Suprapubic skin (tissue), 4 donors: ENCODE results near the gene CTSO. TPM values are rescaled to one million over a fixed set of nuclear protein-coding genes. Genes with fewer than 3 reads are reported as not detected.

Experiments used
- DNase-seq, 2 donors: peaks; one replicate each; pipeline ENCODE4 v3.0.0-alpha.2; 2019; ENCODE audit warnings: low spot score in 2 of 2
- H3K27ac ChIP-seq: fragments of 200-600 bp; sonication (generic); one replicate; pipeline ENCODE4 v1.5.1; 2019
- H3K27me3 ChIP-seq: fragments of 200-600 bp; sonication (generic); one replicate; pipeline ENCODE4 v1.5.1; 2019
- H3K36me3 ChIP-seq: fragments of 200-600 bp; sonication (generic); one replicate; pipeline ENCODE4 v1.5.1; 2019
- H3K4me1 ChIP-seq: fragments of 200-600 bp; sonication (generic); one replicate; pipeline ENCODE4 v1.5.1; 2019
- H3K4me3 ChIP-seq: fragments of 200-600 bp; sonication (generic); one replicate; pipeline ENCODE4 v1.5.1; 2019; ENCODE audit warnings: mild to moderate bottlenecking
- H3K9me3 ChIP-seq: fragments of 200-600 bp; sonication (generic); one replicate; pipeline ENCODE4 v1.5.1; 2019
- EP300 ChIP-seq: sonication (generic); formaldehyde crosslinking; IDR thresholded peaks from one replicate; pipeline ENCODE4 v1.6.1; 2017; ENCODE audit warnings: antibody characterized with exemption
- POLR2A ChIP-seq, 2 donors: fragments of 450-650 bp; IDR thresholded peaks; one replicate each; pipeline ENCODE4 v1.6.1; 2017; ENCODE audit warnings: antibody characterized with exemption in 2 of 2, mild to moderate bottlenecking in 2 of 2, moderate library complexity in 2 of 2
- POLR2AphosphoS5 ChIP-seq, 3 donors: sonication (generic); formaldehyde crosslinking; IDR thresholded peaks; one replicate each; pipeline ENCODE4 v1.6.1; 2017; ENCODE audit warnings: antibody characterized with exemption in 3 of 3
- WGBS: methylation state at CpG from one replicate; pipeline ENCODE4 v1.1.5; 2018; 5-methylcytosine and 5-hydroxymethylcytosine counted together
- total RNA-seq, 4 donors: library from RNA; depleted of rRNA; stranded (reverse); fragments of >200 nt; gene quantifications; one replicate each; pipeline ENCODE4 v1.1.0, GENCODE V29; 2016
- TF ChIP-seq, protein P1 (sequence below), 2 donors: fragments of 200-600 bp in 1 of 2; fragments of 450-650 bp in 1 of 2; sonication (generic) in 1 of 2; IDR thresholded peaks; one replicate each; pipeline ENCODE4 v1.5.1; 2016 to 2019; ENCODE audit warnings: antibody characterized with exemption in 2 of 2, mild to moderate bottlenecking in 1 of 2, moderate library complexity in 1 of 2

The CTSO gene
- total RNA-seq, 4 donors from 2014 or later = 5.7 to 8.0 (median 7.6) TPM

- WGBS = 90% methylated on average over 1 of the region's 1 CpG
- Histone ChIP-seq H3K9me3 (no peaks in the 10 kb centered on the region), H3K27ac (no peak overlapping the region), H3K36me3 (no peaks in the 10 kb centered on the region), H3K27me3 (no peaks in the 10 kb centered on the region), H3K4me1 (no peaks in the 10 kb centered on the region), H3K4me3 (no peak overlapping the region)
- TF ChIP-seq POLR2AphosphoS5 (IDR thresholded peaks at IDR 0.05) (no peak), POLR2A (IDR thresholded peaks at IDR 0.05) (no peak), EP300 (no peak)
- TF ChIP-seq, protein P1, sequence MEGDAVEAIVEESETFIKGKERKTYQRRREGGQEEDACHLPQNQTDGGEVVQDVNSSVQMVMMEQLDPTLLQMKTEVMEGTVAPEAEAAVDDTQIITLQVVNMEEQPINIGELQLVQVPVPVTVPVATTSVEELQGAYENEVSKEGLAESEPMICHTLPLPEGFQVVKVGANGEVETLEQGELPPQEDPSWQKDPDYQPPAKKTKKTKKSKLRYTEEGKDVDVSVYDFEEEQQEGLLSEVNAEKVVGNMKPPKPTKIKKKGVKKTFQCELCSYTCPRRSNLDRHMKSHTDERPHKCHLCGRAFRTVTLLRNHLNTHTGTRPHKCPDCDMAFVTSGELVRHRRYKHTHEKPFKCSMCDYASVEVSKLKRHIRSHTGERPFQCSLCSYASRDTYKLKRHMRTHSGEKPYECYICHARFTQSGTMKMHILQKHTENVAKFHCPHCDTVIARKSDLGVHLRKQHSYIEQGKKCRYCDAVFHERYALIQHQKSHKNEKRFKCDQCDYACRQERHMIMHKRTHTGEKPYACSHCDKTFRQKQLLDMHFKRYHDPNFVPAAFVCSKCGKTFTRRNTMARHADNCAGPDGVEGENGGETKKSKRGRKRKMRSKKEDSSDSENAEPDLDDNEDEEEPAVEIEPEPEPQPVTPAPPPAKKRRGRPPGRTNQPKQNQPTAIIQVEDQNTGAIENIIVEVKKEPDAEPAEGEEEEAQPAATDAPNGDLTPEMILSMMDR (IDR thresholded peaks at IDR 0.05) = no peak
- no peak for DNase-seq
Measured at GRCh38 chr4:155911905-155912304, 41.8 kb downstream of the CTSO start.

- Histone ChIP-seq H3K4me1 (no peaks in the 10 kb centered on the region), H3K27ac (no peak overlapping the region), H3K36me3 (no peaks in the 10 kb centered on the region), H3K4me3 (no peak overlapping the region), H3K9me3 (no peaks in the 10 kb centered on the region), H3K27me3 (no peaks in the 10 kb centered on the region)
- 91% methylated on average over 3 of the region's 3 CpGs for WGBS
- no peak for TF ChIP-seq EP300
- no peak for TF ChIP-seq POLR2AphosphoS5 (IDR thresholded peaks at IDR 0.05)
- TF ChIP-seq, protein P1 (IDR thresholded peaks at IDR 0.05) = no peak
- TF ChIP-seq POLR2A (IDR thresholded peaks at IDR 0.05) = no peak
- DNase-seq = no peak
Measured at GRCh38 chr4:155909615-155910226, 43.9 kb downstream of the CTSO start.

DNA sequence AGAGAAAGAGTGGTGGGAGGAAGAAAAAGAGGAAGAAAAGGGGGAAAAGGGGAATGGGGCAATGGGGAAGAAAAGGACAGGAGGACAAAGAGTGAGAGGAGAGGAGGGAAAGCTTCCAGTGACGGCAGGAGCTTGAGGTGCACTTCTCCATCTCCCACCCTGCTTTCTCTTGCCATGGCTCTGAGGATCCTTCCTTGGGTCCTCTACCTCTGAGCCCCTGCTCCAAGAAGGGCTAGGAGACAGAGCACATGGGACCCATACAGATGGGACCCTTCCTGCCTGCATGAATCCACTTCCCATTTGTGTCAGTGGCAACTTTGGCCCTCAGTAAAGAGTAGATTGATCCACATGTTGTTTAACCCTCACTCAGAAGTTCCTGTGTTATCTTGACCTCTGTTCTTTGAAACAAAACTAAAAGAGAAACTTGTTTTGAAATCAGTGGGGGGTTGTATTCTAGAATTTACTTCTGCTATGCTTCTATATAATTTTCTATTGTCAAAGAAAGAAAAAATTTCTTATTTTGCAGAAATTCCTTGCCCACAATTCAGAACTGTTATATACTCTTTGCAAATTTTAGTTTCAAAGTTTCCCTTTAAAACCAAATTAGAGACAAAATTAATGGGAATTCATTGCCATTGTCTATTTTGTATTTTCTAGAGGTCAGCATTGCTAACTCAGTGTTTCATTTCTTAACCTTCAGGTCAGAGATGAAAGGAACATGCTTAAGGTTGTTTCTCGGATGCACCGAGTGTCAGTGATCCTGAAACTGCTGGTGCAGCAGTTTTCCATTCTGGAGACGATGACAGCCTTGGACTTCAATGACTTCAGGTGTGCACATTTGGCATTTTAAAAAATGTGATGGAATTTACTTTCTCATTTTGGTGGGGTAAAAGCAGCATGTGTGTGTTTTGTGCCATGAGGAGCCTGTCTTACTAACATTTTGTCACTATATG is 45.2 kb downstream of the CTSO start:
- Histone ChIP-seq H3K4me3 (no peak overlapping the region), H3K4me1 (no peaks in the 10 kb centered on the region), H3K36me3 (no peaks in the 10 kb centered on the region), H3K9me3 (no peaks in the 10 kb centered on the region), H3K27ac (no peak overlapping the region), H3K27me3 (no peaks in the 10 kb centered on the region)
- no peak for DNase-seq
- TF ChIP-seq, protein P1 (IDR thresholded peaks at IDR 0.05) = no peak
- TF ChIP-seq POLR2A (IDR thresholded peaks at IDR 0.05) = no peak
- no peak for TF ChIP-seq EP300
- no peak for TF ChIP-seq POLR2AphosphoS5 (IDR thresholded peaks at IDR 0.05)
- WGBS = 90% methylated on average over 4 of the region's 4 CpGs

- no peaks in the 10 kb centered on the region for H3K4me1 ChIP-seq
- no peaks in the 10 kb centered on the region for H3K36me3 ChIP-seq
- no peak overlapping the region for H3K4me3 ChIP-seq
- H3K27me3 ChIP-seq = no peaks in the 10 kb centered on the region
- H3K27ac ChIP-seq = no peak overlapping the region
- no peaks in the 10 kb centered on the region for H3K9me3 ChIP-seq
- no peak for DNase-seq
- TF ChIP-seq, protein P1 (IDR thresholded peaks at IDR 0.05) = no peak
- TF ChIP-seq POLR2A (IDR thresholded peaks at IDR 0.05) (no peak), EP300 (no peak), POLR2AphosphoS5 (IDR thresholded peaks at IDR 0.05) (no peak)
- WGBS = 65% methylated on average over 1 of the region's 1 CpG
Measured at GRCh38 chr4:155907556-155907955, 46.1 kb downstream of the CTSO start.
